OCI-LY1 (cell line): ENCODE measurements around the gene DOCK2.

Experiments used
- CTCF ChIP-seq: fragments of 200-600 bp; sonication (generic), shearing (Covaris generic); IDR thresholded peaks from 2 replicates; pipeline ENCODE4 v1.5.1; 2017; ENCODE audit warnings: mild to moderate bottlenecking, antibody characterized with exemption, low read length, moderate library complexity, mixed read lengths
- EZH2 ChIP-seq: fragments of 200-600 bp; sonication (generic), shearing (Covaris generic); IDR thresholded peaks from 2 replicates; pipeline ENCODE4 v1.8.0; 2017; ENCODE audit warnings: borderline replicate concordance, mixed run types, mild to moderate bottlenecking, antibody characterized with exemption, low read length, moderate library complexity, mixed read lengths

- TF ChIP-seq CTCF, result no peak
- no peak for TF ChIP-seq EZH2
These were observed 10.3 kb upstream of the DOCK2 start for GRCh38 chr5:169626779-169627178.
